GM12878 (cell line): Measurements from ENCODE around the gene TRAPPC3. TPM values are rescaled to one million over a fixed set of nuclear protein-coding genes. Genes with fewer than 3 reads are reported as not detected.

ENCODE experiments used
- ATAC-seq: fragments of 200-7000 bp; cut with Tn5 transposase; 3 replicates; pipeline ENCODE4 v1.9.1; 2020; ENCODE audit warnings: mild to moderate bottlenecking, moderate library complexity
- BruUV-seq: library from RNA; stranded (reverse); fragments of 400-500 nt; replicated peaks from 2 replicates; lab custom pipeline; 2021; lab: Mats Ljungman, UMichigan
- CTCF ChIA-PET: fragments of 300-600 bp; sonication (Branson Sonifier 250); formaldehyde crosslinking; extraction: SDS; loops from one replicate; lab custom pipeline; 2021; ENCODE audit warnings: inconsistent platforms; lab: Yijun Ruan, JAX
- POLR2A ChIA-PET: fragments of 350-600 bp; formaldehyde crosslinking; extraction: SDS; loops from one replicate; lab custom pipeline; 2021; ENCODE audit warnings: inconsistent platforms; lab: Charles Lee
- RAD21 ChIA-PET: fragments of 300-600 bp; sonication (Branson Sonifier 250); formaldehyde crosslinking; loops from one replicate; lab custom pipeline; 2023; ENCODE audit warnings: antibody characterized with exemption; ENCODE audit not compliant: unreplicated experiment; lab: Charles Lee
- SMC1A ChIA-PET: fragments of 300-600 bp; sonication (Branson Sonifier 250); formaldehyde crosslinking; loops from one replicate; lab custom pipeline; 2023; ENCODE audit not compliant: unreplicated experiment, uncharacterized antibody; lab: Charles Lee
- DNase-seq: peaks from one replicate; pipeline ENCODE4 v3.0.0-alpha.2; 2011; ENCODE audit warnings: low read depth, low spot score
- FAIRE-seq: peaks from 3 replicates; lab custom pipeline; 2011; peaks lifted over from hg19 to GRCh38; lab: Jason Lieb, UNC
- H2AFZ ChIP-seq: 2 replicates; pipeline ENCODE4 v1.6.0; 2011; ENCODE audit warnings: low read depth, low read length, control low read depth; ENCODE audit not compliant: control insufficient read depth
- H3K27ac ChIP-seq: 2 replicates; pipeline ENCODE4 v1.5.1; 2011; ENCODE audit warnings: control low read depth; ENCODE audit not compliant: control insufficient read depth, insufficient read depth
- H3K27me3 ChIP-seq, 2 experiments: replicated peaks in 1 of 2; 2 replicates each; pipeline versions ENCODE4 v1.6.0 to v1.6.1; 2011; ENCODE audit warnings: low read length in 1 of 2; ENCODE audit not compliant: control insufficient read depth in 2 of 2, insufficient read depth in 2 of 2
- H3K36me3 ChIP-seq, 2 experiments: 2 replicates each; pipeline ENCODE4 v1.5.1; 2011; ENCODE audit warnings: low read length in 1 of 2; ENCODE audit not compliant: control insufficient read depth in 2 of 2, insufficient read depth in 2 of 2
- H3K4me1 ChIP-seq: 2 replicates; pipeline ENCODE4 v1.6.1; 2011; ENCODE audit warnings: mild to moderate bottlenecking, low read length, moderate library complexity, mixed read lengths; ENCODE audit not compliant: control insufficient read depth, insufficient read depth
- H3K4me2 ChIP-seq: 2 replicates; pipeline ENCODE4 v1.6.0; 2011; ENCODE audit warnings: control low read depth; ENCODE audit not compliant: control insufficient read depth, insufficient read depth
- H3K4me3 ChIP-seq: fragments of 200-600 bp; sonication (generic); 2 replicates; pipeline ENCODE4 v1.5.1; 2016
- H3K79me2 ChIP-seq: 2 replicates; pipeline ENCODE4 v1.6.0; 2011; ENCODE audit warnings: low read length; ENCODE audit not compliant: control insufficient read depth, insufficient read depth
- H3K9ac ChIP-seq: 2 replicates; pipeline ENCODE4 v1.8.0; 2011; ENCODE audit warnings: low read length, control low read depth, mixed read lengths; ENCODE audit not compliant: control insufficient read depth, insufficient read depth
- H3K9me3 ChIP-seq: replicated peaks from 3 replicates; pipeline ENCODE4 v1.5.1; 2011; ENCODE audit warnings: mild to moderate bottlenecking, low read length; ENCODE audit not compliant: control insufficient read depth, insufficient read depth
- H4K20me1 ChIP-seq: 2 replicates; pipeline ENCODE4 v1.6.0; 2011; ENCODE audit not compliant: control insufficient read depth, insufficient read depth
- ASH2L ChIP-seq: fragments of 300-600, 200-600 bp; sonication (generic); IDR thresholded peaks from 2 replicates; pipeline ENCODE4 v1.6.1; 2017; ENCODE audit warnings: low read depth, mild to moderate bottlenecking, borderline replicate concordance
- ATF2 ChIP-seq: IDR thresholded peaks from 2 replicates; pipeline ENCODE4 v1.6.1; 2012; ENCODE audit warnings: low read length, inconsistent platforms
- BCLAF1 ChIP-seq: fragments of 450-650 bp; IDR thresholded peaks from 2 replicates; pipeline ENCODE4 v1.6.1; 2017; ENCODE audit warnings: antibody characterized with exemption, mild to moderate bottlenecking, moderate library complexity
- BRCA1 ChIP-seq: IDR thresholded peaks from 2 replicates; pipeline ENCODE4 v1.6.1; 2011; ENCODE audit warnings: low read depth, low read length, improper control_type of control experiment
- MAX ChIP-seq: IDR thresholded peaks from 2 replicates; pipeline ENCODE4 v1.6.1; 2012; ENCODE audit warnings: low read depth, low read length, improper control_type of control experiment
- NBN ChIP-seq: fragments of 450-650 bp; IDR thresholded peaks from 2 replicates; pipeline ENCODE4 v1.6.1; 2016
- RAD51 ChIP-seq: fragments of 450-650 bp; IDR thresholded peaks from 2 replicates; pipeline ENCODE4 v1.6.1; 2016; ENCODE audit warnings: moderate library complexity, mild to moderate bottlenecking, inconsistent platforms
- RB1 ChIP-seq: fragments of 450-650 bp; formaldehyde crosslinking; IDR thresholded peaks from 2 replicates; pipeline ENCODE4 v1.6.1; 2017; ENCODE audit warnings: mild to moderate bottlenecking, borderline replicate concordance
- SKIL ChIP-seq: fragments of 450-650 bp; IDR thresholded peaks from 2 replicates; pipeline ENCODE4 v1.6.1; 2017; ENCODE audit warnings: mild to moderate bottlenecking, low read depth, inconsistent platforms; ENCODE audit not compliant: poor library complexity, severe bottlenecking
- WGBS: methylation state at CpG from one replicate; pipeline ENCODE4 v1.1.6; 2016; ENCODE audit warnings: low lambda C conversion rate; ENCODE audit not compliant: insufficient replicate concordance, insufficient coverage; ENCODE audit errors: missing lambda C conversion rate; 5-methylcytosine and 5-hydroxymethylcytosine counted together
- in situ Hi-C: fragments of 300-500 bp; cut with MboI; formaldehyde crosslinking; loops from 9 replicates; pipeline ENCODE4 v1.14.3; 2018; ENCODE audit warnings: mixed read lengths
- intact Hi-C: fragments of 100-400 bp; cut with micrococcal nuclease; formaldehyde crosslinking; loops from one replicate; pipeline ENCODE4 v1.14.2; 2022; ENCODE audit not compliant: unreplicated experiment
- polyA plus RNA-seq, 11 experiments: library from polyadenylated mRNA; depleted of rRNA in 4 of 11; unstranded in 6 of 11; stranded (reverse) in 5 of 11; fragments of >200 nt; fragmentation: Nextera tagmentation in 4 of 11; fragmentation: Illumina TruSeq in 1 of 11; extraction: Ambion mirVana in 4 of 11; extraction: Trizol in 1 of 11; gene quantifications; 1 replicate in 1 of 11; 2 replicates in 10 of 11; pipeline versions ENCODE4 v1.2.1 to v1.2.3, GENCODE V29; 2011 to 2016; ENCODE audit warnings: inconsistent platforms in 2 of 11, missing spikeins in 2 of 11, low read depth in 1 of 11
- total RNA-seq, 4 experiments: library from RNA; depleted of rRNA in 3 of 4; stranded (reverse); fragments of >200 nt in 3 of 4; fragmentation: Illumina TruSeq in 1 of 4; extraction: Trizol in 1 of 4; gene quantifications; 2 replicates each; pipeline versions ENCODE4 v1.2.1 to v1.2.3, GENCODE V29; 2013 to 2021

TRAPPC3 gene
- total and polyA plus RNA-seq, 10 of the 15 experiments (the other 5 are each of a cell fraction or from before 2014, with no cell fraction given), result 14.7 to 122 (median 70.5) TPM

- TF ChIP-seq ATF2, result no peak
These were observed 43.0 kb downstream of the TRAPPC3 start (continued) for GRCh38 chr1:36106269-36106668.

GRCh38 chr1:36101546-36101945 is 47.7 kb downstream of the TRAPPC3 start:
- TF ChIP-seq BRCA1 (no peak), ASH2L (no peak), RB1 (no peak), NBN (no peak), RAD51 (no peak), BCLAF1 (no peak), MAX (no peak), SKIL (no peak)
- no peak for DNase-seq
- Histone ChIP-seq H3K4me2 (no peak overlapping the region), H3K9me3 (no peaks in the 10 kb centered on the region), H3K36me3 (no peaks in the 10 kb centered on the region), H3K4me1 (no peaks in the 10 kb centered on the region), H2AFZ (no peak overlapping the region), H3K9ac (no peak overlapping the region), H3K27ac (no peak overlapping the region), H3K27me3 (no peaks in the 10 kb centered on the region), H4K20me1 (no peaks in the 10 kb centered on the region), H3K4me3 (no peak overlapping the region), H3K79me2 (no peaks in the 10 kb centered on the region)
- no peak for ATAC-seq
- ChIA-PET SMC1A (interaction anchor here (0.9 to 2.5 kb wide), 6 partner anchors 33 to 184 kb away, joined by 4 to 16 read pairs (median 4); partner anchors contain the start of gene TRAPPC3), CTCF (interaction anchor here (1.0 to 5.4 kb wide), 6 partner anchors 18 to 268 kb away, joined by 3 to 56 read pairs (median 11); partner anchors contain the start of gene TRAPPC3), POLR2A (no interaction called here), RAD21 (interaction anchor here (0.7 to 2.3 kb wide), 5 partner anchors 17 to 184 kb away, joined by 3 to 12 read pairs (median 4); no protein-coding TSS in a partner anchor)
- no TSS peak for BruUV-seq
- intact Hi-C loops (no loop called here), in situ Hi-C loops (loop anchor here (10.0 kb wide), 1 partner anchor 183 kb away; no protein-coding TSS in a partner anchor)
- 80% methylated on average over 5 of the region's 5 CpGs for WGBS
- no peak for FAIRE-seq
